ENCODE results near the gene CORO2B.

Gene CORO2B

GRCh38 chr15:68612503-68612902 is 33.7 kb downstream of the CORO2B start:
- no peak for DNase-seq

DNA sequence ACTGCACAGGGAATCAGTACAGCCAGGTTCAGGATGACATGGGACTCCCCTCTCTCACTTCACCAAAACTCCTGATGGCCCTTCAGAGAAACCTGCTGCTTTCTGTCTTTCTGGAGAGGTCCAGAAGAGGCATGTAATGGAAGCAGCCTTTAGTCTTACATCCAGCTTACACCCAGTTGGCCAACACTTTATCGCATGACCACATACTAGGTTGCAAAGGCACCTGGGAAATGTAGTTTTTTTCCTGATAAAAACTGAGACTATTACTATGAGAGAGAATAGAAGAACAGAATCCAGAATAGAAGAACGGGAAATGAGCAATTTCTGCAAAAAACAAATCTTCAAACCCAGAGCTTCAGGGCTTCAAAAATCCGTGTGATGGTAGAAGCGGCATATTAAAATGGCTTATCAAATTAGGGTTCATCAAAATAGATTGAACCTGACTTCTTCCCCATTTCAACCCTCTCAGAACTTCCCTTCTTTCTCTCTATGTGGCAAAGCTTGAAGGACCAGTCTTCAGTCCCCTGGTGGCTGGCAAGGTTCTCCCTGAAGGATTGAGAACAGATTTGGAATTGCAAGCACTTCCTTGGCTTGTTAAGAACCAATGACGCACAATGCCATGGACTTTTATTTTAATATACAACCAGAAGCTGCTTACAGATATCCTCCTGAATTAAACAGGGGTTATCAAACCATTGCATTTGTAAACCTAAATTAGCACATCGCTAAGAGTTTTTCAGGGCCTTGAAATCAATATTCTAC is 34.4 kb downstream of the CORO2B start:
- DNase-seq: no peak

- DNase-seq: no peak
These were observed 35.7 kb downstream of the CORO2B start for GRCh38 chr15:68614286-68615035.

- DNase-seq: no peak
These were observed 36.5 kb downstream of the CORO2B start for GRCh38 chr15:68615301-68615700.

GRCh38 chr15:68615811-68616210 is 37.0 kb downstream of the CORO2B start:
- DNase-seq: no peak

- no peak for DNase-seq
These were observed 37.6 kb downstream of the CORO2B start for GRCh38 chr15:68616397-68616796.

DNA sequence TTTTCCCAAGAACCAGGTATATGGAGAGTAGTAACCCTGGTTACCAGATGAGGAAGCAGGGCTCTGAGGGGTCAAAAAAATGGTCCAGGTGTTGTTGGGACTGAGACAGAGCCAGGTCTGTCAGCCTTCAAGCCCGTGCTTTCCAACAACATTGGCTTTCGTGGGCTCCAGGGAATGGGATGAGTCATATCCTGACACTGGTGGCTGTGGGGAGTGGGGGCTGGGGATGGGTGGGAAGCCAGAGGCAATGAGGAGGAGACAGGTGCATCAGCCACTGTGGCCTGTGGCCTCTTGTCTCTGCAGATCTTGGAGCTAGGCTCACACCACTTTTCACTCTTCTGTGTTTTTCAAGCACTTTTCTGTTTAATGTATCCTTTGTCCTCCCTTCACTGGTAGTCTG is 38.2 kb downstream of the CORO2B start:
- no peak for DNase-seq

GRCh38 chr15:68617777-68618176 is 39.0 kb downstream of the CORO2B start:
- no peak for DNase-seq

- no peak for DNase-seq
These were observed 39.6 kb downstream of the CORO2B start for GRCh38 chr15:68618394-68618793.

DNA sequence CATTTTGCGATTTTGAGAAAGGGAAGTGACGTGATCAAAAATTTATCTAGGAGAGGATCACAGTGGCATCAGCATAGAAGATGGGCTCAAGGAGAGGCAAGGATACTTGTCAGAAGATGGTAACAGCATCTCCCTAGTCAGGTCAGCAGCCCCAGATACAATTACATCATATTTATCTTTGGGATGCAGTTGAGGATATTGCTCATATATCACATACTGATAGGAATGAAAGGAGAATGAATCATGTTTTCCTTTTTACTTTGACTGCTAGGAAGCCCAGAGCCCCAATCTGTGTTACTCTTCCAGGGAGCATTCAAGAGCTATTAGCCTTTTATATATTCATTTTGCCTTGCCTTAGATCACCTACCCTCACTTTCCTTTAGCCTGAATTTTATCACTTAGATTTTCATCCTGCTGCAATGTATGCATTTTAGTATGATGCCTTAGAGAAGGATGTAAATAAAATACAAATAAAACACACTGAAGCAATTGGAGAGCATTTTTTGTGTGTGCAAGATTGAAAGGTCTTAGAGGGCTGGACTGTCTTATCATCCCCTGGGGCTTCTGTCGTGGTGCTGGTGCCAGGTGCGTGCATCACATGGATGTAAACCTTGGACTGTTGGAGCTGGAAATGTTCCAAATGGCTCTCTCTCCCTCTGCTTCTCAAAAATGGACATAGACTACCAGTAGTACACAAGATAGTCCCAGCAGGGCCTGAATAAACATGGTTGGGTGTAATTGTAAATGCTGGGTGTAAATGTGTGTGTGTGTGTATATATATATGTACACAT is 40.3 kb downstream of the CORO2B start:
- DNase-seq: no peak

- peak; percentile 83 for DNase-seq
These were observed 42.1 kb downstream of the CORO2B start for GRCh38 chr15:68620721-68621527.

DNA sequence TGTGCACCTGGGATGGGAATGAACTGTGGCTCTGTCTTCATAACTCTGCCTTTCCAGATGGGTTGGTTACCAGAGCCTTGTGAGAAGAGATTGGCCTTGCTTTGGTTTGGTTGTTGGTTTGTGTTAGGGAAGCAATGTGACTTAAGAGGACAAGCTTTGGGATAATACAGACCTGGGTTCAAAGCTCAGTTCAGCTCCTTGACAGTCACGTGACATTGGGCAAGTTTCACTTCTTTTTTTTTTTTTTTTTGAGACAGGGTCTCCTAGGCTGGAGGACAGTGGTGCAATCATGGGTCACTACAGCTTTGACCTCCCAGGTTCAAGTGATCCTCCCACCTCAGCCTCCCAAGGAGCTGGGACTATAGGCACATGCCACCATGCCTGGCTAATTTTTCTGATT is 42.7 kb downstream of the CORO2B start:
- no peak for DNase-seq

- DNase-seq: no peak
These were observed 44.6 kb downstream of the CORO2B start for GRCh38 chr15:68623301-68623892.

- no peak for DNase-seq
These were observed 47.1 kb downstream of the CORO2B start for GRCh38 chr15:68625853-68626252.

GRCh38 chr15:68626283-68626682 is 47.5 kb downstream of the CORO2B start:
- no peak for DNase-seq

- DNase-seq: no peak
These were observed 47.9 kb downstream of the CORO2B start for GRCh38 chr15:68626739-68627138.

GRCh38 chr15:68627476-68627875 is 48.7 kb downstream of the CORO2B start:
- DNase-seq: no peak

DNA sequence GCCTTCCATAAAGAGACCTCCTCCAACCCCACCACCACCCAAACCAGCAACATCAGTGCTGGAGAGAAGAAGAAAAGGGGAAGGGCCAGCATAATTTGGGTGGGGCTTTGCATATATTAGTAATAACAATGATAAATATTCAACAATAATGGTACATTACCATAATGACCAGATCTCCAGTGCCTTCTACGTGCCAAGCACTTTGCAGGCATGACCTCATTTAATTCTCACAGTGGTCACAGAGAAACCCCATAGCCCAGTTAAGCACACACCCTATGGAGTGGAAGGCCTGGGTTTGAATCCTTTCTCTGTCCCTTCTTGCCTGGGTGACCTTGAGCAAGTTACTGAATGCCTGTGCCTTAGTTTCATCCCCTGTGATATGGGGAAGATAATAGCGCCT is 49.2 kb downstream of the CORO2B start:
- no peak for DNase-seq

DNA sequence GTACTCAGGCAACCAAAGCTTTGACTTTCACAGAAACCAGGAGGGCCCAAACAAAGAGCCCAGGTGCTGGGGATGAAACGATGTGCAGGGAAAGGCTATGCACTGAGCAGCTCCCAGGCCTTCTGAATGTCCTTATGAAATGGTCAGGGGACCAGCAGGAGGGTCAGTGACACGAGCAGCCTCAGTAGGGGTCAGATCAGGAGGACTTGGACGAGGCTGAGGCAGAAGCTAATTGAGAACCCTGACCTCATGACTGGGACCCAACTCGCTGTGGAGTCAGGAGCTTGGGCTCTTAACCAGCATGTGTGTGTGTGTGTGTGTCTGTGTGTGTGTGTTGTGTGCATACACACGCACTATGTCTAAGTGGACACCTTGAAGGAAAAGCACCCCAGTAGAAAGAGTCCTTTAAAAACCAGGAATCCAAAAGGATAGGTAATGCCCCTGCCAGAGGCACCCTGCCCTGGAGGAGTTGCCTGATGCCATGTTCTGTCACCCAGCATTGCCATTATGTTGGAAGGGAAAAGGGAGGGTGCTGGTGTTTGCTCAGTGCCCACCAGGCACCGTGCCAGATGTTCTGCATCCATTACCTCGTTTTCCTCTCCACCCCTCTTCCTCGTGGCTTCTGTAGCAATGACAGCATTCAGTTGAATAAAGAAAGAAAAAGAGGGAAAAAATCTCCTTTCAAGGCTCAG is 50.9 kb downstream of the CORO2B start:
- no peak for DNase-seq

DNA sequence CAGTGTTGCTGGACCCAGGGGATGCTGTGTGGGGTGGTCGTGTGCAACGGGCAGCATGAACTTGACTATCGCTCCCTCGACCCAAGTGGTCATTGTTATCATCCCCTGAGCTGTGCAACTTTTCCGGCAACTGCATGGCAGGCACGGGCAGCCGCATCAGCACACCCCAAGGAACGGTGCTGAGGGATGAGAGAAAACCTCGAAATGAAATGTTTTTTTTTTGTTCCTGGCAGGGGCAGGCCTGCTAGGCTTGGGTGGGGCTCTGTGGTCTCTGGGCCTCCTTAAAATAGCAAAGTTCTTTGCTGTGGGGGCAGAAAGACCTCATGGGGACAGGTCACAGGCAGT is 51.4 kb downstream of the CORO2B start:
- no peak for DNase-seq

GRCh38 chr15:68630836-68631235 is 52.0 kb downstream of the CORO2B start:
- DNase-seq: no peak

- DNase-seq: no peak
These were observed 52.8 kb downstream of the CORO2B start for GRCh38 chr15:68631601-68632051.
